NCI-H2171 (cell line): ENCODE data around the gene GCDH.
A peak's percentile ranks its signal among the peaks of the same experiment; 100 is the strongest.
"Not testable (repeated sequence)": the region's sequence is repeated elsewhere in the genome, so short reads cannot be mapped to it uniquely, and the experiment has no call there.

Experiments
- DNase-seq: peaks from one replicate; lab custom pipeline; 2025; lab: John Stamatoyannopoulos, UW

Gene GCDH

GRCh38 chr19:12907166-12907565, 16.2 kb downstream of the GCDH start:
- DNase-seq = no peak

DNA sequence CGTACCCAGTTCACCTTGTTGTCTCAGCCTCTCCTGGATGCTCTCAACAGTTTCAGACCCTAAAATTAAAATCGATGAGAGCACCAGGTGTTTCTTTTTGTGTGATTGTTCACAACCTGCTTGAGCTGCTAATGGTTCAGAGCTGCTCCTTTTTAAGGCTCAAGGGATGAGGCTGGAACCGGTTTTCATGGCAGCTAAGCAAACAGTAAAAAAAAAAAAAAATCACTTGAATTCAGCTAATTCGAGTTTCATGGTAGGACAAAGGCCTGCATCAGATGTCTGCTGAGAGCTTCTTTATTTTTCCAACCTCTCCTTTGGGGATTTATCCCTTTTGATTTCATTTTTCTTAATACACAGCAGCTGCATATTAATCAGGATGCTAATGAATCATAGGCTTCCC, 21.6 kb downstream of the GCDH start:
- DNase-seq = peak; percentile 70

DNA sequence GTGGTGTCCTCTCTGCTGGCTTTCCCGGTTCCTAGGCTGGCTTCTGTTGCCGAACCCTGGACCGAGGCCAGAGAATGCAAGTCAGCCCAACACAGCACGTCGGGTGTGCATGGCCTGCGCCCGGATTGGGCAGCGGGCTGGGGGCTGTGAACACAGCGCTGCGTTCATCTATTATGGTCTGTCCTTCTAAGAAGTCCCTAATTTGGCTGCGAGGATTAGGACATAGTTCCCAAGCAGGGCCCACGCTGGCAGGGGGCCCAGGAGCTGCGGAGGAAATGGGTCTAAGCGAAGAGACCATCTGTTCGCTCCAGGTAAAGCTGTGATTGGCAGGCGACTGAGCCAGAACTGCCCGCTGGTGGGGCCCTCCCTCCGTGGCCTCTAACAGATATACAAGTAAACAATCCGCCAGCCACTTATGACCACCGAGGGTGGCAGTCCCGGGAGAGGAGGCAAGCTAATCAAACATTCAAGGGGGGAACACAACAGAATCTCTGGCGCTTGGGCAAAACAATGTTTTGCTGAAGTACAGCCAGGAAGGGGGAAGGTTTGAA, 22.1 kb downstream of the GCDH start:
- peak; percentile 96 for DNase-seq

DNA sequence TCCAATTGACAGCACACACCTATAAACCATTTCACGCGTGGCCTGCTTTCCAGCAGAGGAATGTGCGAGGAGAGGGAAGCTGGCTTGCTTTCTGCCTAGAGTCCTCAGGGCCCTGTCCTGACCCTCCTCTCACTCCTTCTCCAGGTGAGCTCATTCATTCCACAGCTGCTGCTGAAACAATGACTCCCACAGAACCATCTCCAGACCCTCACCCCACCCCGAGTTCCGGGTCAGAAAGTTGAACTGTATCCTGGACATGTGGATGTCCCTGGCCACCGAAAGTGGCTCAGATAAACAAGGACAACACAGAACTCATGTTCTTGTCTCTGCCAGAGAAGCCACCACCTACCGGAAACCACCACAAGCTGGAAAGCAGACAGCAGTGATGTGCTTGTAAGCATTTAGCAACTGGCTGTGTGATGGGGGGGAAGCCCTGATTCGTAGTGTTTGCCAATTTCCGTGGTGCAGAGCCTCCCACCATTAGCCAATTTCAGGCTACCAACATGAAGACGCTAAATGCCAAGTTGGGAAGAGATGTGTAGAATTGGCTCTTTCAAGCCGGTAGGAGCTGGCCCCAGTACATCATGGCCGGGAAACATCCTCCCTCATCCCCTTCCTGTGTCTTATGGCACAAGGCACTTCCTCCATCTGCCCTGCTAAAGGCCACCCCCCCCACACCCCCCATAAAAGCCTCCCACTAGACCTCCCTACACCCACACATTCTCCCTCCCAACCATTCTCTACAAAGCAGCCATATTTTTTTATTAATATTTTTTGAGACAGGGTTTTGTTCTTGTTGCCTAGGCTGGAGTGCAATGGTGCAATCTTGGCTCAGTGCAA, 23.1 kb downstream of the GCDH start:
- no peak for DNase-seq

DNA sequence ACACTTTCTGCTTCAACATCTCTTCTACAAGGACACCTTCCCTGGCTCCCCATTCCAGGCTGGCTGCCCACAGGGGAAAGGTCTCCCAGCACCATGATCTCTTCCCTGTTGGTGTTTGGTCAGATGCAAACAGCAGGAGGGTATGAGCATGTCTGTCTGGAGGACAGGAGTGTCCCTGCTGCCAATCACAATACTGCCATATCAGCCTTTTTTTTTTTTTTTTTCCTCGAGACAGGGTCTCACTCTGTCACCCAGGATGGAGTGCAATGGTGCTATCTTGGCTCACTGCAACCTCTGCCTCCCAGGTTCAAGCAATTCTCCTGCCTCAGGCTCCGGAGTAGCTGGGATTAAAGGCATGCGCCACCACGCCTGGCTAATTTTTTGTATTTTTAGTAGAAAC, 24.9 kb downstream of the GCDH start:
- not testable (repeated sequence) for DNase-seq

- no peak for DNase-seq
Observed at GRCh38 chr19:12918253-12918652, 27.3 kb downstream of the GCDH start.

DNA sequence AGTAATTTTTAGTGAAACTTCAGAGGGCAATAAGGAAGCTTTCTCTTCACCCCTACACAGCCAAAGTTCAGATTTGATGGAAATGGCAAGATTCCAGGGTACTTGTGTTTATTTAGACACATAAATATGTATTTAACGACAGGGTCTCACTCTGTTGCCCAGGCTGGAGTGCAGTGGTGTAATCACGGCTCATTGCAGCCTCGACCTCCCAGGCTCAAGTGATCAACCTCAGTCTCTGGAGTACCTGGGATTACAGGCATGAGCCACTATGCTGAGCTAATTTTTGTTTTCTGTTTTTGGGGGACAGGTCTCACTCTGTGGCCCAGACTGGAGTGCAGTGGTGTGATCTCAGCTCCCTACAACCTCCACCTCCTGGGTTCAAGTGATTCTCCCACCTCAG, 30.1 kb downstream of the GCDH start:
- DNase-seq = no peak

DNA sequence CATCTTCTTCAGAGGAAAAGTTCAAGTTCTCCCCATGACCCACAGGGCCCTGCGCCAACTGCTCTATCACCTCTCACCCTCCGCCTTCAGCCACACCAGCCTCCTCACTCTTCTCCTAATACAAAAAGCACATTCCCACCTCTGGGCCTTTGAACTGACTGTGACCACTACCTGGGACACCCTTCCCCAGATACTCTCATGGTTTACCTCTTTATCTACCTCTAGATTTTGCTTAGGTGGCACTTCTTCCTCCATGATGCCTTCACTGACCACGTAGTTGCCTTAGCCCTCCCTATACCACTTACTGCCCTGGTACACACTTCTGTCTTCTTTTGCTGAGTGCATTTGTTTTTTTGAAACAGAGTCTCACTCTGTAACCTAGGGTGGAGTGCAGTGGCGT, 32.0 kb downstream of the GCDH start:
- no peak for DNase-seq

GRCh38 chr19:12924621-12925310, 33.8 kb downstream of the GCDH start:
- no peak for DNase-seq

DNA sequence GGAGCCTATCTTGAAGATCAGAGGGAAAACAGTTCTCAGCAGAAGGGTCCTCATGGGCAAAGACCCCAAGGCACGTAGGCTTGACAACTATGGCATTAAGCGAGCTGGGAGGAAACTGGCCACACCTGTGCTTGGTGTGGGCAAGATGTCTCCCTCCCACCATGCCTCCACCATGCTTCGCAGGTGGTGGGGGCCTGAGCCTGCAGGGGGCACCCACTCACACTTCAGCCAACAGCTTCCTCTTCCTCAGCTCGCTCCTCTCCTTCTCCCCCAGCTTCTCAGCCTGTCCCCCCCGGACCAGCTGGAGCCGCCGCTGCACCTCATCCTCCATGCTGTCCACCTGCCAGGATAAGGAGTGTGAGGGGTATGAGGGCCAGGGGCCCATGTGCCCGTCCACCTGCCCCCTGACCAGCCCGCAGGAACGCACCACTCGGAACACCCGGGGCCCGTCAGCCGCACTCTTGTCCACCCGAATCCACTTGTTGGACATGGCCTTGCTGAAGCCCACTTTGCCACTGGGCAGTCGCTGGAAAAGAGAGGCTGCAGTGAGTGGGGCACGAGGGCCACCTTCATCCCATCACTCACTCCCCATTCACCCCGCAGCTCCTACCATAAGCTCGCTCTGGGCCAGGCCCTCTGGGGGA, 39.2 kb downstream of the GCDH start:
- DNase-seq = no peak

DNA sequence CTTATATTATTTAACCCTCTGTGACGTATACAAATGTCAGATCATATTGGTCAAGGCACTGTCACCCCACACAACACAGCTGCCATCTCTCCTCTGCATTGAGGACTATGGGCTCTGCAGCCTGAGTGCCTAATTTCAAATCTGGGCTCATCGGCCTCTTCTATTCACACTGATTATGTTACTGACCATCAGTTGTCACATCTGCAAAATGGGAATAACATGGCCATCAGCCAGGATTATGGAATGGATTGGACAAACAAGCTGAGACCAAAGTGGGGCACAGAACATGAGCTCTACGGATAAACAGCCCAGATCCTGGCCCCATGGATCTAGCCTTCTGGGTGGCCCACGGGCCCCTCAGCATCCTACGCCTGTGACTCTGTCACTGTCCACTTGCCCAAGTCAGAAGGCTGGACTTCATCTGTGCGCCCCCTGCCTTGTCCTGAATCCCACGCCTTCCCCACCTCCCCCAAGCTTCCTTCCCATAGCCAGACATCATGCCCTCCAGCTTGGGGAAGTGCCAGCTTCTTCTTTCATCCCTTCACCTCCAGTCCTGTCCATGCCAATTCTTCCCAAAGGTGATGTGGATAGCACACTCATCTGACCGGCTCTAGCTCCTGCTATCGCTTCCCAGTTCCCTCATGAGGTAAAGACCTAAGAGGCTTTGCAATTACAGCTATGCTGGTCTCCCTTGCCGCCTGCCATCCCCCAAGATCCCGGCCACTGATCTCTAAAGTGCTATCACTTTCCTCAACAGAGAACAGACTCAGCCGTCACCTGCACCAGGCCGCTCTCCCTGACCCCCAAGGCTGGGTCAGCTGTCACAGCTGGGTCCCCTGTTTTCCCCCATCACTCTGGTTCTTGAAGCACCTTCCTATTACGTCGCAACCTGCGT, 41.7 kb downstream of the GCDH start:
- DNase-seq = no peak

DNA sequence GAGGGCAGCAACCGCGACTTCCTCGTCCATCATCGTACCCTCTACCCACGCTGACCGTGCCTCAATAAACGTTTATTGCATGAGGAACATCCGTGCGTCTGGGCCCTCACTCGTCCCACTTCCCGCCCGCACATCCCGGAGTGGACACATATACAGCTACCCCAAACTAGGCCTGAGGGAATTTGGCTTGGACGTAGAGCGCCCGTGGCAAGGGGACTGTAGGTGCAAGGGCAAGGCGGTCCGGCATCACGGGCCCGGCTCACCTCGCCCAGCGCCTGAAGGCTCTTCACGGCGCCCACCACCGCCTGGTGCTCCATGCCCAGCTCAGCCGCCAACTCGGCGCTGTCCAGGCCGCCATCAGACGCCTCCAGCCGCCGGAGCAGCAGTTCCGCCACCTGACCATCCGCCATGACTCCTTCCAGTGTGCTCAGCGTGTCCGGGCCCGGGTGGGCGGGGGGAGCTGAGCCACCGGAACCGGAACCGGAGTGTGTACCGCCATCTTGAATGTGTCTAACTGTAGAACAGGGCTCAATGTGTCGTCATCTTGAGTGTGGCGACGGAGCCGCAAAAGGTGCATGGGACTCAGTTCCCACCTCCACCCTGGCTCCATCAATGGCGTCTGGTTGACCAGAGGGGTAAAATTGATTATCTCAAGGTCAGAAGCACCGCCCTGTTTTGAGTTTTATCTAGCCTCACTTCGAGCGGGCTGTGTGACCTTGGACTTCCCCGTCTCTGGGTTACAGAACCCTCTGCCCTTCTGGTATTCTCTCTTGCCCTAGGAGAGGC, 42.5 kb downstream of the GCDH start, which contains the start of gene FARSA:
TSS of gene FARSA (minus strand) at position 425 of the 786 bp plus-strand sequence. CDS start at position 410, 15 bp downstream.
- peak; percentile 91 for DNase-seq

DNA sequence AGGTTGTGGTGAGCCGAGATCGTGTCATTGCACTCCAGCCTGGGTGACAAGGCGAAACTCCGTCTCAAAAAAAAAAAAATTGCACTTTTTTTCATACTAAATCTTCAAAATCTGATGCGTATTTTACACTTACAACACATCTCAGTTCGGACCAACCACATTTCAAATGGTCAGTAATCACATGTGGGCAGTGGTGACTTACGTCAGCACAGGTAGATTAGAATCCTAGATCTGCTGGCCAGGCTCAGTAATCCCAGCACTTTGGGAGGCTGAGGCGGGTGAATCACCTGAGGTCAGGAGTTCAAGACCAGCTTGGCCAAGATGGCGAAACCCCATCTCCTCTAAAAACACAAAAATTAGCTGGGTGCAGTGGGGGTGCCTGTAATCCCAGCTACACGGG, 44.1 kb downstream of the GCDH start:
- DNase-seq = no peak

- no peak for DNase-seq
Observed at GRCh38 chr19:12936582-12936981, 45.6 kb downstream of the GCDH start.

DNA sequence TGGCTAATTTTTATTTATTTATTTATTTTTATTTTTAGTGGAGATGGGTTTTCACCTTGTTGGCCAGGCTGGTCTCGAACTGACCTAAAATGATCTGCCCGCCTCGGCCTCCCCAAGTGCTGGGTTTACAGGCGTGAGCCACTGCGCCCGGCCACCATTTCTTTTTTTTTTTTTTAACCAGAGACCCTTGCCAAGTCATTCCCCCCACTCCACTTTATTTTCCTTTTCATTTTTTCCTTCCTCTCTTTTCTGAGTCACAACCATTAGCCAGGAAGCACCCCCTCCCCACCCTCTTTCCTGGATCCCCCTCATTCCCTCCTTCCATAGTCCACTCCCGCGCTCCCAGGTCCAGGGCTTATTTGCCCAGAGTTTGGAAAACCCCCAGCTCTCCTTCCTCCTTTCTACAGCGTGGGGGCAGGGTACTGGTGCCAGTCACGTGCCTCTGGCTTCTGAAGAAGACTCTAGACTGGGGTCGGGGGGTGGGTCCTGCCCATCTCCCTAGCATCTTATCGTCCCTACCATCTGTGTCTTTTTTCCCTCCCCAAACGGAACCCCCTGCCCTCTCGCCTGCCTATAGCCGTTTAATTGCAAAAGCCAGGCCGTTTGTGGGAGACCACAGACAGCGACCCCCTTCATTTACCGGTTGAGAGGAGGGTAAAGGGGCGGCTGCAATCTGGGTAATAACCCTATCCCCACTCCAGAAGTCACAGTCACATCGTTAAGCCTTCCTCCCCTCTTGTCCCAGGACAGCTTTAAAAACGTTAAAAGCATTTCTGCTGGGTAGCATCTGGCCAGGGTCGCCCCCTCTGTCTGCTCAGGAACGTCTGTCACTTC, 46.4 kb downstream of the GCDH start:
- DNase-seq = no peak

DNA sequence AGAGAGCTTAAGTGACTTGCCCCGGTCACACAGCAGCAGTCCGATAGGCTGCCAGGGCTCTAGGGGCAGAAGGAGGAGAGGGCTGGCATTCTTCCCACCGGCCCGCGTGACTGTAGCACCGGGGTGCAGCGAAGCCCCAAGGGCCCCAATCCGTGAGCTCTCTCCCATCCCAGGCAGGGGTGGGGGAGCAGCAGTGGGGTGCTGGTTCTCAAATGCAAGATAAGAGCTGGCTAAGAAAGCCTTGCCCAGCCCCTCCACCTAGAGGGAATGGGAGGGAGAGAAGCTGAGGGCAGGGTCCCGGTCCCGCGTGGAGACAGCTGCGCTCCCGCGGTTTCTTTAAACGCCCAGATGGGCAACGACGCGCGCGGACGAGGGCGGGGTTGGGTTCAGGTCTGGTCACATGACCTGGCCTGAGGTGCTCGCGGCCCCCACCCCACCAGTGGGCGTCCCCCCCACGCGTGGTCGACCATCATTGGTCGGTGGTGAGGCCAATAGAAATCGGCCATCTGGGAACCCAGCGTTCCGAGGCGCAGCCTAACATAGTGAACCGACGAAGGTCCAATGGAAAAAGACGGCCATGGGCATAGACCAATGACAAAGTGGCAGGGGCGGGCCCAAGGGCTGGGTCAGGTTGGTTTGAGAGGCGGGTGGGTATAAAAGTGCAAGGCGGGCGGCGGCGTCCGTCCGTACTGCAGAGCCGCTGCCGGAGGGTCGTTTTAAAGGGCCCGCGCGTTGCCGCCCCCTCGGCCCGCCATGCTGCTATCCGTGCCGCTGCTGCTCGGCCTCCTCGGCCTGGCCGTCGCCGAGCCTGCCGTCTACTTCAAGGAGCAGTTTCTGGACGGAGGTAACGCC, 47.2 kb downstream of the GCDH start, which contains the start of gene CALR:
TSS of gene CALR (plus strand) at position 683 of the 852 bp plus-strand sequence. CDS start at position 754, 71 bp downstream.
- peak; percentile 98 for DNase-seq

GRCh38 chr19:12938779-12939601, 48.0 kb downstream of the GCDH start:
- DNase-seq = no peak

DNA sequence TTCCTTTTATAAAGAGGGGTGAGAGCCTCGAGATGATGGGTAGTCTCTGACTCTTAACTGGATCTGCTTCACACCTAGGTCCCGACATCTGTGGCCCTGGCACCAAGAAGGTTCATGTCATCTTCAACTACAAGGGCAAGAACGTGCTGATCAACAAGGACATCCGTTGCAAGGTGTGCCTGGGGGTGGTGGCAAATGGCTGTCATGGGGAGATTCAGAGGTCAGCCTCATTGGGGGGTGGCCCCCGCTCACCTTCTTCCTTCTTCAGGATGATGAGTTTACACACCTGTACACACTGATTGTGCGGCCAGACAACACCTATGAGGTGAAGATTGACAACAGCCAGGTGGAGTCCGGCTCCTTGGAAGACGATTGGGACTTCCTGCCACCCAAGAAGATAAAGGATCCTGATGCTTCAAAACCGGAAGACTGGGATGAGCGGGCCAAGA, 49.0 kb downstream of the GCDH start:
- DNase-seq = no peak
